NT2/D1 (cell line): Measurements from ENCODE around the gene CDKL5.

Source experiments
- SUZ12 ChIP-seq: IDR thresholded peaks from 2 replicates; pipeline ENCODE4 v1.6.1; 2011; ENCODE audit not compliant: insufficient read length, insufficient read depth; ENCODE audit errors: extremely low read depth
- YY1 ChIP-seq: IDR thresholded peaks from 2 replicates; pipeline ENCODE4 v1.6.1; 2011; ENCODE audit not compliant: insufficient read length, insufficient read depth
- ZNF274 ChIP-seq: IDR thresholded peaks from 2 replicates; pipeline ENCODE4 v1.6.1; 2011; ENCODE audit warnings: mild to moderate bottlenecking, low read depth, low read length

- no peak for TF ChIP-seq SUZ12
- no peak for TF ChIP-seq YY1
- no peak for TF ChIP-seq ZNF274
These were observed 249.0 kb downstream of the CDKL5 start for GRCh38 chrX:18674417-18674787.
